Measurements from ENCODE around the gene KCNH5.

Gene KCNH5

DNA sequence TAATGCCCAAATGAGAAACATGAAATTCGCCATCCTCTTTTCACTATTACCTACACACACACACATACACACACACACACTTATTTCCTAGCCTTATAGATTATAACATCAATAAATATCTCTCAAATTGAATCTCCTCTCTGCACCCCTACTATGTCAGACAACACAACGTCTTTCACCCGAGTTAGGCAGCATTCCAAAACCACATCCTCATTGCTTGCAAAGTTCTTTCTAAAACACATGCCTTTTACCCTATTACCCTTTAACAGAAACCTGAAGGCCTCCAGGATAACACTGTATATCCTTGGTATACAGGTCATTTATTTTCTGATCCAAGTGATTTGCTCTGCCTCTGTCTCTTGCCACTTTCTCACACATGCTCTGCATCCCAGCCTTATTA lies 56.3 kb downstream of the KCNH5 start:
- peaks cover 0 to 4% of the 10 kb centered on the region in 2 donors for H3K9me3 ChIP-seq (ENCODE audit: control insufficient read depth in 1 of 2, low read length in 2 of 2)
- H3K4me3 ChIP-seq (ENCODE audit: low read depth in 1 of 2, low read length in 2 of 2) = no peak overlapping the region
- H3K27ac ChIP-seq (ENCODE audit: low read length) = no peak overlapping the region
- H3K27me3 ChIP-seq (ENCODE audit: low read depth, low read length) = no peaks in the 10 kb centered on the region
- no peaks in the 10 kb centered on the region for H3K4me1 ChIP-seq (ENCODE audit: control insufficient read depth in 1 of 2, insufficient read depth in 2 of 2, low read length in 2 of 2)
- no peaks in the 10 kb centered on the region for H3K36me3 ChIP-seq (ENCODE audit: control insufficient read depth in 1 of 2, insufficient read depth in 2 of 2, low read length in 2 of 2)

DNA sequence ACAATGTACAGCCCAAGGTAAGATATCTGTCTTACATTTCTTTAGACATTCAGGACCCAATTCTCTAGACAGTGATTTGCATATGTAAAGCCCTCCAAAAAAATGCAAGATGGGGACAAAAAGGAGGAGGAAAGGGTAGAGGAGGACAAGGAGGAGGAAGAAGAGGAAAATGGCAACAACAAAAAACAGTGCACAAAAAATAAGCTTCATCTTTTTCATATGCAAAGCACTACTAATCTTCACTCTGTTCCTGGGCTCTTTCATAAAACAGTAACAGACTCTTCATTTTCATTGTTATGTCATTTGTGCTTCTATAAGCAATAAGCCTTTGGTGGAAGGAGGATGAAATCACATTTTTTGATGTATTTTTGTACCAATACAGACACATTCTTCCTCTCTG lies 61.4 kb downstream of the KCNH5 start:
- Histone ChIP-seq H3K4me3 (ENCODE audit: low read depth in 1 of 2, low read length in 2 of 2) (no peak overlapping the region), H3K27ac (ENCODE audit: low read length) (no peak overlapping the region), H3K27me3 (ENCODE audit: low read depth, low read length) (no peaks in the 10 kb centered on the region), H3K9me3 (ENCODE audit: control insufficient read depth in 1 of 2, low read length in 2 of 2) (peaks cover 0 to 4% of the 10 kb centered on the region in 2 donors), H3K36me3 (ENCODE audit: control insufficient read depth in 1 of 2, insufficient read depth in 2 of 2, low read length in 2 of 2) (no peaks in the 10 kb centered on the region), H3K4me1 (ENCODE audit: control insufficient read depth in 1 of 2, insufficient read depth in 2 of 2, low read length in 2 of 2) (no peaks in the 10 kb centered on the region)

DNA sequence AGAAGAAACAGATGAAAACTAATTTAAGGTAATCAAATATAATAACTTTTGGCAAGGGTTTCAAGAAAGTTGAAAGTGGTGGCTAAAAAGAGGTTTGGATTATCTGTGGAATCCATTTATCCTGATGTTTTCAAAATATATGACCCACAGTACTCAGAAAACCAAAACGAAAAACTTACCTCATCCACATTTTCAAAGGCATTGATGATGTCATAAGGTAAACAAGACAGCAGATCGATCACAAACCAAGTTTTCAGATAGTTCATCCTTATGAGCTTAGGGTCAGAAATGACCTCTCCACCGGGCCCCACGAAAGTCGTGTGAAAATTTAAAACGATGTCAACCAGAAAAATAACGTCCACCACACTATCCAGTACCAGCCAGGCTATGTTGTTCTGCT lies 64.6 kb downstream of the KCNH5 start:
- Histone ChIP-seq H3K4me1 (ENCODE audit: control insufficient read depth in 1 of 2, insufficient read depth in 2 of 2, low read length in 2 of 2) (no peaks in the 10 kb centered on the region), H3K9me3 (ENCODE audit: control insufficient read depth in 1 of 2, low read length in 2 of 2) (no peaks in the 10 kb centered on the region)

DNA sequence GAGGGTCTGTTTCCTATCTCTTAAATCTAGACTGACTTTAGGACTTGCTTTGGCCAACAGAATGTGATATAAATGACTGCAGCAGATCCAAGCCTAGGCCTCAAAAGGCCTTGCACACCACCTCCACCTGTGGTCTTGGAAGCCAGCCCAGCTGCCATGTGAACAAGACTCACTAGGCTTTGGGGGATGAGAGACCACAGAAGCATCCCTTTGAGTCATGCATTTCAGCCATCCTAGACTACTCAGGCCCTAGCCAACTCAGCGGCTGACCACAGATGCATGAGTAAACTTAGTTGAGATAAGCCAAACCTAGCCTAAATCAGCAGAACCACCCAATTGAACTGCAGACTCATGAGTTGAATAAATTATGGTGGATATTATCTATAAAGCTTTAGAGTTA lies 87.7 kb downstream of the KCNH5 start:
- Histone ChIP-seq H3K36me3 (ENCODE audit: control insufficient read depth in 1 of 2, insufficient read depth in 2 of 2, low read length in 2 of 2) (no peaks in the 10 kb centered on the region), H3K27me3 (ENCODE audit: low read depth, low read length) (no peaks in the 10 kb centered on the region), H3K9me3 (ENCODE audit: control insufficient read depth in 1 of 2, low read length in 2 of 2) (no peaks in the 10 kb centered on the region), H3K4me1 (ENCODE audit: control insufficient read depth in 1 of 2, insufficient read depth in 2 of 2, low read length in 2 of 2) (no peaks in the 10 kb centered on the region), H3K4me3 (ENCODE audit: low read depth in 1 of 2, low read length in 2 of 2) (no peak overlapping the region), H3K27ac (ENCODE audit: low read length) (no peak overlapping the region)

More for the DNA sequence above, 64.6 kb downstream of the KCNH5 start:
- Histone ChIP-seq H3K36me3 (ENCODE audit: control insufficient read depth in 1 of 2, insufficient read depth in 2 of 2, low read length in 2 of 2) (no peaks in the 10 kb centered on the region), H3K27ac (ENCODE audit: low read length) (no peak overlapping the region), H3K27me3 (ENCODE audit: low read depth, low read length) (no peaks in the 10 kb centered on the region), H3K4me3 (ENCODE audit: low read depth in 1 of 2, low read length in 2 of 2) (no peak overlapping the region)

DNA sequence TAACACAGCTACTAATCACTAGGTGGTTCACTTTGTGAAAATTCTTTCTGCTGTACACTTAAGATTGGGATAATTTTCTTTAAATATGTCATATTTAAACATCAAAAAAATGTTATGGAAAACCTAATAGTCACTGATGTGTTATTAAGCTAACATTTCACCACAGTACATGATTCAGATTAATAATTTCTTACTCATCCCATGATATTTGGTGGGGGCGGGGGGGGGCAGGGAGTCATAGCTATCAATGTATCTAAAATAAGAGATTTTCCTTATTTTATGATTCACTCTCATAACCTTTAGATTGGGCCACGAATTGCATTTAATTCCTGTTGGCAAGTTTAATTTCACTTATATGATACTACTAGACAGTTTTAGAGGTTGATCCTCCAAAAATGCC lies 88.8 kb downstream of the KCNH5 start:
- no peak overlapping the region for H3K27ac ChIP-seq (ENCODE audit: low read length)
- H3K4me1 ChIP-seq (ENCODE audit: control insufficient read depth in 1 of 2, insufficient read depth in 2 of 2, low read length in 2 of 2) = no peaks in the 10 kb centered on the region
- no peaks in the 10 kb centered on the region for H3K27me3 ChIP-seq (ENCODE audit: low read depth, low read length)
- H3K9me3 ChIP-seq (ENCODE audit: control insufficient read depth in 1 of 2, low read length in 2 of 2) = no peaks in the 10 kb centered on the region
- H3K36me3 ChIP-seq (ENCODE audit: control insufficient read depth in 1 of 2, insufficient read depth in 2 of 2, low read length in 2 of 2) = no peaks in the 10 kb centered on the region
- H3K4me3 ChIP-seq (ENCODE audit: low read depth in 1 of 2, low read length in 2 of 2) = no peak overlapping the region

DNA sequence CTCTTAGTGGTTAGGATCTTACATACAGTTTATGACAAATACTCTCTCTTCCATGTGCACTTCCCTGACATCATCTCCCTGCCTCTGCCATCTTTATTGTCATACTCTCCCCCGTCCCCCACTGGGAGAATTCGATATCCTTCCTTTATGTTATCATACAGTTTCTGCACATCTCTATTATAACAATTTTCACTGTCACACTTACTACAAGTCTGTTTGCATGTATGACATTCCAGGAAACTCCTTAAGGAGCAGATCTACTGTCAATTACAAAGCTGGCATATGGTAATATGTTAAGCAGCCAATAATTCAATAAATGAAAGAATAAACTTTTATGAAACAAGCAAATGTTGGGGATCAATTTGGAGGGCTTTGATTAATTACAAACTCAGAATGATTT lies 91.1 kb downstream of the KCNH5 start:
- Histone ChIP-seq H3K36me3 (ENCODE audit: control insufficient read depth in 1 of 2, insufficient read depth in 2 of 2, low read length in 2 of 2) (no peaks in the 10 kb centered on the region), H3K27me3 (ENCODE audit: low read depth, low read length) (no peaks in the 10 kb centered on the region), H3K9me3 (ENCODE audit: control insufficient read depth in 1 of 2, low read length in 2 of 2) (no peaks in the 10 kb centered on the region), H3K4me3 (ENCODE audit: low read depth in 1 of 2, low read length in 2 of 2) (no peak overlapping the region), H3K4me1 (ENCODE audit: control insufficient read depth in 1 of 2, insufficient read depth in 2 of 2, low read length in 2 of 2) (no peaks in the 10 kb centered on the region), H3K27ac (ENCODE audit: low read length) (no peak overlapping the region)

DNA sequence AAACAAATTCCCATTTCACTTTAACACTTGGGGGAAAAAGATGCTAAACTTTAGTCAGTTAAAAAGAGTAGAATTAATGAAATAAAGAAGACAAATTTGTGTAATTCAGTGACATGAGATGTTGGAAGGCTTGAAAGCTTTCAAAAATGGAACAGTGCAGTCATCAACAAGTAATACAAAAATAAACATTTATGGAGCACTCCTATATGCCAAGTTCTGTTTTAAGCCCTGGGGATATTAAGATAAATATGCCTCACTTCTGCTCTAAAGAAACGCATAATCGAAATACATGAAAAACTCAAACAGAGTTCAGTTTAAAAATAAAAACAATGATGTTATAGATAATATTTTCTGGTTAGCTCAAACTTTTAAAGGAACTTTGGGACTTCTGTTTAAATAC lies 93.0 kb downstream of the KCNH5 start:
- Histone ChIP-seq H3K9me3 (ENCODE audit: control insufficient read depth in 1 of 2, low read length in 2 of 2) (no peaks in the 10 kb centered on the region), H3K27ac (ENCODE audit: low read length) (no peak overlapping the region), H3K4me1 (ENCODE audit: control insufficient read depth in 1 of 2, insufficient read depth in 2 of 2, low read length in 2 of 2) (no peaks in the 10 kb centered on the region), H3K27me3 (ENCODE audit: low read depth, low read length) (no peaks in the 10 kb centered on the region), H3K36me3 (ENCODE audit: control insufficient read depth in 1 of 2, insufficient read depth in 2 of 2, low read length in 2 of 2) (no peaks in the 10 kb centered on the region), H3K4me3 (ENCODE audit: low read depth in 1 of 2, low read length in 2 of 2) (no peak overlapping the region)

DNA sequence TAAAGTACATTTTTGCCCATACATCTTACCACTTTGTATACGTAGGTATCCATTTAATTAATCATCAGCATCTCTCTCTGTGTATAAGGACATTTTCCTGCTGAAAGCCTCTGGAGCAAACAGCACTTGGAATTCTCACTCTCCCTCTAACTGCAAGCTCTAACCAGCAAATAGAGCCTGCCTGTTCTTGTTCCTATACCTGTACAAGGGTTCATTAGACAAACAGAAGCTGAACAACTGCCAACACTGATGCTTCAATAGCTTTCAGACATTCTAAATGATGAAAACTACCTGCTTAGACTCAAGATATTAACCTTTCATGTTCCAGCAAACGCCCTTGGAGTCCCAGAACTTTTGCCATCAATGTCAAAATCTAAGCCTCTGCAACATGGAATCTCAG lies 98.0 kb downstream of the KCNH5 start:
- no peaks in the 10 kb centered on the region for H3K27me3 ChIP-seq (ENCODE audit: low read depth, low read length)

DNA sequence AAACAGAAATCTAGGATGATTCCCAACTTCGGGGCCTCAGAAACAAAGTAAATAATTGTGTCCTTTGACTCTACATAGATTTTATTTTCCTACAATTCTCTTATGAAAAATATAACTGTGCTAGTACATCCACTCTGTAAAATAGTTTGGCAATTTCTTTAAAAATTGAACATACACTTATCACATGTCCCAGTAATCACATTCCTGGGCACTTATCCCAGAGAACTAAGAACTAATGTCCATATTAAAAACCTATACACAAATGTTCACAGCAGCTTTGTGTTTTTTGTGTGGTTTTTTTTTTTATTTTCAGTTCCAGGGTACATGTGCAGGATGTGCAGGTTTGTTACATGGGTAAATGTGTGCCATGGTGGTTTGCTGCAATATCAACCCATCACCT lies 99.0 kb downstream of the KCNH5 start:
- Histone ChIP-seq H3K27me3 (ENCODE audit: low read depth, low read length) (no peaks in the 10 kb centered on the region), H3K36me3 (ENCODE audit: control insufficient read depth in 1 of 2, insufficient read depth in 2 of 2, low read length in 2 of 2) (no peaks in the 10 kb centered on the region), H3K4me1 (ENCODE audit: control insufficient read depth in 1 of 2, insufficient read depth in 2 of 2, low read length in 2 of 2) (no peaks in the 10 kb centered on the region), H3K27ac (ENCODE audit: low read length) (no peak overlapping the region), H3K4me3 (ENCODE audit: low read depth in 1 of 2, low read length in 2 of 2) (no peak overlapping the region), H3K9me3 (ENCODE audit: control insufficient read depth in 1 of 2, low read length in 2 of 2) (no peaks in the 10 kb centered on the region)

More for the DNA sequence above, 98.0 kb downstream of the KCNH5 start:
- H3K9me3 ChIP-seq (ENCODE audit: control insufficient read depth in 1 of 2, low read length in 2 of 2) = no peaks in the 10 kb centered on the region
- H3K4me3 ChIP-seq (ENCODE audit: low read depth in 1 of 2, low read length in 2 of 2) = no peak overlapping the region
- no peaks in the 10 kb centered on the region for H3K36me3 ChIP-seq (ENCODE audit: control insufficient read depth in 1 of 2, insufficient read depth in 2 of 2, low read length in 2 of 2)
- H3K4me1 ChIP-seq (ENCODE audit: control insufficient read depth in 1 of 2, insufficient read depth in 2 of 2, low read length in 2 of 2) = no peaks in the 10 kb centered on the region
- H3K27ac ChIP-seq (ENCODE audit: low read length) = no peak overlapping the region

DNA sequence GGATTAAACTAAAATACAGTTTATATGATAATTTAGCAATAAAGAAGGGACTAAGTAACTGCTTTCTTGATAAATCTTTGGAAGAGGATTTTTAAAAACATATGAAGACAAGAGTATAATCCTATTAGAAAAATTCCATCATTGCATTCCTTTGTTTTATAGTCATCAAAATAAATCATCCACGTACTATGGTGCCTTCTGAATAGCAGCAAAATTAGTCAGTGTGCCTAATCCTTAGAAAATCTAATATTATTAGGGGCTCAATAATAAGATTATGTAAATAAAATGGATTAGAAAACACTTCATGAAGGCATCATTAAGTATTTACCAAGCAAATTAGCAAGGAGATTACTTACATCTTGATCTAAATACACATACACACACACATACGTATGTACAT lies 102.1 kb downstream of the KCNH5 start:
- H3K4me1 ChIP-seq (ENCODE audit: control insufficient read depth in 1 of 2, insufficient read depth in 2 of 2, low read length in 2 of 2) = no peaks in the 10 kb centered on the region
- H3K36me3 ChIP-seq (ENCODE audit: control insufficient read depth in 1 of 2, insufficient read depth in 2 of 2, low read length in 2 of 2) = no peaks in the 10 kb centered on the region
- H3K27me3 ChIP-seq (ENCODE audit: low read depth, low read length) = no peaks in the 10 kb centered on the region
- H3K27ac ChIP-seq (ENCODE audit: low read length) = no peak overlapping the region
- H3K9me3 ChIP-seq (ENCODE audit: control insufficient read depth in 1 of 2, low read length in 2 of 2) = no peaks in the 10 kb centered on the region
- H3K4me3 ChIP-seq (ENCODE audit: low read depth in 1 of 2, low read length in 2 of 2) = no peak overlapping the region

DNA sequence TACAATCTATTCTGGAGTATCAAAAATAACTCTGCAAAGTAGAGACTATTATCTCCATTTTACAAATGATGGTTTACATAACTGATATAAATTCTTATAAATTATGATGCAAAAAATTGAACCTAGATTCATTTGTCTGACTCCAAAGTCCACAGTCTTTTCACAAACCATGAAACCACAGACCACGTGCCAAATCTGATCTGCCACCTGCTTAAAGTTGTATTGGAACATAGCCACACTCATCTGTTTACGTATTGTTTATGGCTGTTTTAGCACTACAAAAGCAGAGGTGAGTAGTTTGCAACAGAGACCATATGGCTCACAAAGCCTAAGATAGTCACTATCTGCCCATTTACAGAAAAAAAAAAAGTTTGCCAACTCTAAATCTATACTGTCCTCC lies 105.3 kb downstream of the KCNH5 start:
- Histone ChIP-seq H3K4me1 (ENCODE audit: control insufficient read depth in 1 of 2, insufficient read depth in 2 of 2, low read length in 2 of 2) (no peaks in the 10 kb centered on the region), H3K9me3 (ENCODE audit: control insufficient read depth in 1 of 2, low read length in 2 of 2) (no peaks in the 10 kb centered on the region)

DNA sequence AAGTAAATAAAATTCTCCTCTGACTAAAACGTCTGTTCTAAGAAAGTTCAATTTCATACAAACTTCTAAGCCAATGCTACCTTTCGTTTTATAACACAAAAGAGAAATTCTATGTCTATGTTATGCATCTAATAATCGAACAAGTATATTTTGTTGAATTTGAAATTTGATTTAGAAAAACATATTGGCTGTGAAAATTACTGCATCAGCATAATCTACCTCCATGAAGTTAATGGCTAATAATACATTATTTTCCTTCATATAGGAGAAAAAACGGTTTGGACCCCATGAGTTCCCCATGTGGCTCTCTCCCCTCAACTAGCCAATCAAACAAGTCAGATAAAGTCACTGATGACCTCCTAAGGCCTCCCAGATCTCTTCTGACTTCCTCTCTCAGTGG lies 106.5 kb downstream of the KCNH5 start:
- no peaks in the 10 kb centered on the region for H3K27me3 ChIP-seq (ENCODE audit: low read depth, low read length)
- no peak overlapping the region for H3K27ac ChIP-seq (ENCODE audit: low read length)
- no peaks in the 10 kb centered on the region for H3K9me3 ChIP-seq (ENCODE audit: control insufficient read depth in 1 of 2, low read length in 2 of 2)
- H3K36me3 ChIP-seq (ENCODE audit: control insufficient read depth in 1 of 2, insufficient read depth in 2 of 2, low read length in 2 of 2) = no peaks in the 10 kb centered on the region
- H3K4me3 ChIP-seq (ENCODE audit: low read depth in 1 of 2, low read length in 2 of 2) = no peak overlapping the region
- H3K4me1 ChIP-seq (ENCODE audit: control insufficient read depth in 1 of 2, insufficient read depth in 2 of 2, low read length in 2 of 2) = no peaks in the 10 kb centered on the region

More for the DNA sequence above, 105.3 kb downstream of the KCNH5 start:
- Histone ChIP-seq H3K27me3 (ENCODE audit: low read depth, low read length) (no peaks in the 10 kb centered on the region), H3K27ac (ENCODE audit: low read length) (no peak overlapping the region), H3K4me3 (ENCODE audit: low read depth in 1 of 2, low read length in 2 of 2) (no peak overlapping the region), H3K36me3 (ENCODE audit: control insufficient read depth in 1 of 2, insufficient read depth in 2 of 2, low read length in 2 of 2) (no peaks in the 10 kb centered on the region)
